Activated CD4-positive, alpha-beta T cell treated with anti-CD3 and anti-CD28 coated beads for 1 hour (primary cell): ENCODE results near the gene PLEKHG4B.

Experiments
- DNase-seq: peaks from one replicate; pipeline ENCODE4 v3.0.0-alpha.2; 2020

The PLEKHG4B gene

GRCh38 chr5:173392-174290 is 81.7 kb downstream of the PLEKHG4B start:
- DNase-seq: no peak

GRCh38 chr5:174291-174600 is 82.3 kb downstream of the PLEKHG4B start:
- DNase-seq: no peak

- no peak for DNase-seq
Measured at GRCh38 chr5:174876-175465, 83.0 kb downstream of the PLEKHG4B start.

- no peak for DNase-seq
Measured at GRCh38 chr5:176296-176823, 84.4 kb downstream of the PLEKHG4B start.

GRCh38 chr5:178110-178509 is 86.1 kb downstream of the PLEKHG4B start:
- DNase-seq: no peak

- no peak for DNase-seq
Measured at GRCh38 chr5:179401-179800, 87.4 kb downstream of the PLEKHG4B start.

GRCh38 chr5:180286-180918 is 88.4 kb downstream of the PLEKHG4B start:
- no peak for DNase-seq

- no peak for DNase-seq
Measured at GRCh38 chr5:181160-181559, 89.2 kb downstream of the PLEKHG4B start.

- no peak for DNase-seq
Measured at GRCh38 chr5:181566-181965, 89.6 kb downstream of the PLEKHG4B start.

- DNase-seq: no peak
Measured at GRCh38 chr5:182126-182525, 90.2 kb downstream of the PLEKHG4B start.

- no peak for DNase-seq
Measured at GRCh38 chr5:184471-184870, 92.5 kb downstream of the PLEKHG4B start.

GRCh38 chr5:185095-186070 is 93.4 kb downstream of the PLEKHG4B start:
- no peak for DNase-seq

- no peak for DNase-seq
Measured at GRCh38 chr5:186091-187041, 94.4 kb downstream of the PLEKHG4B start.

- DNase-seq: no peak
Measured at GRCh38 chr5:187042-187431, 95.1 kb downstream of the PLEKHG4B start.

- DNase-seq: no peak
Measured at GRCh38 chr5:187617-188451, 95.9 kb downstream of the PLEKHG4B start.

- peak; percentile 79 for DNase-seq
Measured at GRCh38 chr5:188488-189481, 96.8 kb downstream of the PLEKHG4B start.

GRCh38 chr5:189486-189885 is 97.5 kb downstream of the PLEKHG4B start:
- no peak for DNase-seq

- DNase-seq: no peak
Measured at GRCh38 chr5:189976-190365, 98.0 kb downstream of the PLEKHG4B start.

- no peak for DNase-seq
Measured at GRCh38 chr5:190366-191035, 98.5 kb downstream of the PLEKHG4B start.
